ENCODE data around the gene TNFRSF1B.

TNFRSF1B gene

DNA sequence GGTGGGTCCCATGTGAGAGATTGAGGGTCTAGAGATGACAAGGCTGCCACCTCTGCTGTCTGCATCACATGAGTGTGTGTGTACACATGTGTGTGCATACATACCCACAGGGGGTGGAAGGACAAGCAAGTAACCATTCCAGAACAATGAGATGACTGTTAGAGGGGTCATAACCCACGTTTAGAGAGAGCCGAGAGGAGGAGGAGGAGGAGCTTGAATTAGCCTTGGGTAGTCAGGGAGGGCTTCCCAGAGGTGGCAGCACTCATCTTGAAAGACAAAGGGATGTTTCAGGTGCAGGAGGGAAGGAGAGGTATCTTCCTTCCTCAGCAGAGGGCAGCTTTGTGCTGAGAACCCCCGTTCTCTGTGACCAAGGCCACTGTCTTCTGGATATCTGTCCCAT lies 21.3 kb downstream of the TNFRSF1B start:
- FAIRE-seq, result no peak
- no peak for DNase-seq (ENCODE audit: insufficient read length, low spot score)

- no peak for FAIRE-seq
- no peak for DNase-seq (ENCODE audit: insufficient read length, low spot score)
These were observed 22.0 kb downstream of the TNFRSF1B start for GRCh38 chr1:12188657-12189327.

DNA sequence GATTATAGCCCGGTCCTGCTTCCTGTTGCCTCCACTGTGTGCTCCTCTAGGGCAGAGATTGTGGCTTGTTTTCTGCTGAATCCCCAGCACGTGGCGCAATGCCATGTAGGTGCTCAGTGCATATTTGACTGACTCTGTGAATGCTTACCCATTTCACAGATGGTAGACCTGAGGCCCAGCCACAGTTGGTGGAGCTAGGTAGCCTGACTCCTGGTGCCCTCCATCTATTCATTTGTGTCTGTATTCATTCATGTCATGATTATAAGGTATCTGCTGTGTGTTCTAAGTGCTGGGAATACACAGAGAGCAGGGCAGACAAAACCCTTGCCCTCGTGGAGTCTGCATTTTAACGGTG lies 22.5 kb downstream of the TNFRSF1B start:
- DNase-seq (ENCODE audit: insufficient read length, low spot score) (no peak), FAIRE-seq (no peak)

- no peak for DNase-seq (ENCODE audit: insufficient read length, low spot score)
- no peak for FAIRE-seq
These were observed 24.6 kb downstream of the TNFRSF1B start for GRCh38 chr1:12191242-12192032.

DNA sequence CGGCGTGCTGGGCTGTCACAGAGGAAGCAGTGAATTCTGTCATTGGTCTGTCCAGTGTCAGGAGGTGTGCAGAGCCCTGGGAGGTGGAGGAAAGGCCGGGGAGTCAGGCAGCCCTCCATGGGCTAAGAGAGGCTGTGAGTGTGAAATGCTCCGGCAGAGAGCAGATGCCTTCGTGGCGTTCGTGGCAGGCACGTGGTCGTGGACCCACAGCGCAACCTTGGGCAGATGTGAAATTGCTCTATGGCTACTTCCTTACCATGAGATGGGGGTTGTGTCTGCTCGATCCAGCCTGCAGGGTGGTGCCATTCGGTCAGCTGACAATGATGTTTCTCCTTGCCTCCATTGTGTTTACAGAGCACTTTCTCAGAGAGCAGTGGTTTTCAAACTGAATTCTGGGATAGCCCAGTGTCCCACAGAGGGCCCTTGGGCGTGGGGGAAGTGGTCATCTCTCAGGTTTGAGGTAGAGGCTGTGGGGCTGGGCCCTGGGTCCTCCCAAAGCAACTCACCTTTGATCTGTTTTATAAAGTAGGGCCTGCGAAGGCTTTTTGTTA lies 27.9 kb downstream of the TNFRSF1B start:
- DNase-seq (ENCODE audit: insufficient read length, low spot score) (no peak), FAIRE-seq (no peak)

DNA sequence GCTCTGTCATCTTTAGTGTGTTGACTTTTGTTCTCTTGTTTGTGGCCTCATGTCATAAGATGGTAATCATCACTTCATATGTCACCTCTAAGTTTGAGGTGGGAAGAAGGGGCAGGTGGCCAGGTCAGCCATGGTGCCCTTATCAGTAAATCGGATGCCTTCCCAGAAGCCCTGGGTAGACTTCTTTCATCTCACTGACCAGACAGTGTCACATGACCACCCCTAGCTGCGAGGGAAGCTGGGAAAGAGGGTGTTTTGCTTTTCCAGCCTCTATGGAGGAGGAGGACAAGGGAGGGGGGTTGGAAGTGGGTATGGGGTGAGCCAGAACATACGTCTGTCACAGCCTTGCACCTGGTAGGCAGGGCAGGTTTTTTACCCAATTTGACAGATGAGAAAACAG lies 28.6 kb downstream of the TNFRSF1B start:
- no peak for FAIRE-seq

DNA sequence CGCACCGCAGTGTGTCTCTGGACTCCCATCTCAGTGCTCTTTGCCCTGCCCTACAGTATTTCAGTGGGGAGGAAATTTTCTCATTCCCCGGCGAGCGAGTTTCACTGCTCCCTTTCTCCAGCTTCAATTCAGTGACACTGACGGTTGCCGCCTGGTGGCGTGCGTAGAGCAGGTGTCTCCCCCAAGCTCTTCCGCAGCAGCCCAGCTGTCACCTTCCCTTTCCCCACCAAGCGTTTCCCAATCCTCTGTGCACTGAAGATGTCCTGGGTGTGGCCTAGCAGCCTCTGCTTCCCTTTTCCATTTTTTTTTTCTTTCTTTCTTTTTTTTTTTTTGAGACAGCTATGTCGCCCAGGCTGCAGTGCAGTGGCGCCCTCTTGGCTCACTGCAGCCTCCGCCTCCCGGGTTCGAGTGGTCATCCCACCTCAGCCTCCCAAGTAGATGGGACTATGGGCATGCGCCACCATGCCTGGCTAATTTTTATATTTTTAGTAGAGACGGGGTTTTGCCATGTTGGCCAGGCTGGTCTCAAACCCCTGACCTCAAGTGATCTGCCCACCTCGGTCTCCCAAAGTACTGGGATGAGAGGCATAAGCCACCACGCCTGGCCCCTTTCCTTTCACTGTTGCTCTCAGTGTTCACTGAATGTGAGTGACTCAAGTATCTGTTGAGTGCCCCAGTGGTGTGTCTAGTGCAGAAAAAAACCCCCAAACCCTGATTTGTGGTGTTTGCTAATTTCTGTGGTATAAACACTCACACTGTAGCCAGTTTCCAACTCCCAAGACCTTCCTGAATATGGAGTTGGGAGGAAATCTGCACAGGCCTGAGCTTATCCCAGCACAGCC lies 30.1 kb downstream of the TNFRSF1B start:
- DNase-seq (ENCODE audit: insufficient read length, low spot score) (no peak), FAIRE-seq (no peak)

More for the DNA sequence above, 28.6 kb downstream of the TNFRSF1B start:
- no peak for DNase-seq (ENCODE audit: insufficient read length, low spot score)

- no peak for DNase-seq (ENCODE audit: insufficient read length, low spot score)
- FAIRE-seq, result no peak
These were observed 30.7 kb downstream of the TNFRSF1B start for GRCh38 chr1:12197483-12197880.

GRCh38 chr1:12200208-12200607 lies 33.4 kb downstream of the TNFRSF1B start:
- FAIRE-seq, result no peak
- no peak for DNase-seq (ENCODE audit: insufficient read length, low spot score)

- DNase-seq (ENCODE audit: insufficient read length, low spot score) (no peak), FAIRE-seq (no peak)
These were observed 34.8 kb downstream of the TNFRSF1B start for GRCh38 chr1:12201352-12202189.

GRCh38 chr1:12202190-12202497 lies 35.4 kb downstream of the TNFRSF1B start:
- no peak for DNase-seq (ENCODE audit: insufficient read length, low spot score)
- FAIRE-seq, result no peak

GRCh38 chr1:12202577-12202976 lies 35.8 kb downstream of the TNFRSF1B start:
- no peak for DNase-seq (ENCODE audit: insufficient read length, low spot score)
- FAIRE-seq, result no peak

DNA sequence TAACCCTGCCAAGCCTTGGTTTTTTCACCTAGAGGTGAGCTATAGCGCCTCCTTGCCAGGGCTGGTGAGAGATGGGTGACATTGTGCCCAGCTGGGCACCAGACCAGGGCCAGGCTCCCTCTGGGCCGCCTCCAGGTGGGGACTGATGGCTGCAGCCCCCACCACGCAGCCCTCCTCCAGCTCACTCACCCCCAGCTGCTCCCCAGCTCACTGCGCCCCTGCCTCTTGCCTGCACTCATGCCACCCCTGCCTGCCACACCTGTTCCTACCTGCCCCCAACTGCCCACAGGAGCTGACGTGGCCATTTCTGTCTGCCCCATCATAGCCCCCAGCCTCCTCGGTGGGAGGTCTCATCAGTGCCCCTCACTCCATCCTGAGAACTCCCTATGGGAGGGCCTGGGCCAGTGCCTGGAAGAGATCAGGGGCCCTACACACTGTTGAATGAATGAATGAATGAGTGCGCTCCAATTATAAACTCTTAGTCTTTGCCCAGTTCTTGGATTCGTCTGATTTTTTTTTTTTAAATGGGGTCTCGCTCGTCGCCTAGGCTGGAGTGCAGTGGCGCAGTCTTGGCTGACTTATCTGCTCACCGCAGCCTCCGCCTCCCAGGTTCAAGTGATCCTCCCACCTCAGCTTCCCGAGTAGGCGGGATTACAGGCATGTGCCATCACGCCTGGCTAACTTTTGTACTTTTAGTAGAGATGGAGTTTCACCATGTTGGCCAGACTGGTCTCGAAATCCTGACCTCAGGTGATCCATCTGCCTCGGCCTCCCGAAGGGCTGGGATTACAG lies 36.6 kb downstream of the TNFRSF1B start:
- DNase-seq (ENCODE audit: insufficient read length, low spot score), result no peak
- no peak for FAIRE-seq

DNA sequence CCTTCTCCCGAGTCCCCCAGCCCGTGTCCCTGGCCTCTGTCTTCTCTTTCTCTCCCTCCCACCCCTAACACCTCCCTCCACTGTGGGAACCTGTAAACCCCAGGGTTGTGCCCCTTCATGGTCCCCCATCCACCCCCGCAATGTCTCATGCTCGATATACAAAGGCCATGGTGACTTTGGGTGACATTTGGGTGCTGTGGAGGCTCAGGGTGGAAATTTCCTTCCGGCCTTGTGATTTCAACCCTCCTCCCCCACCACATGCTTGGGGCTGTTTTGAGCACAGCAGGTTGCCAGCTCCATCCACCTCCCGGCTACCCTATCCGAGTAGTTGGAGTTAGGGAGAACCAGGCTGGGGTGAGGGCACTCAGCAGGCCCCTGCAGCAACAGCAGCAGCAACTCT lies 37.3 kb downstream of the TNFRSF1B start:
- DNase-seq (ENCODE audit: insufficient read length, low spot score) (no peak), FAIRE-seq (no peak)

DNA sequence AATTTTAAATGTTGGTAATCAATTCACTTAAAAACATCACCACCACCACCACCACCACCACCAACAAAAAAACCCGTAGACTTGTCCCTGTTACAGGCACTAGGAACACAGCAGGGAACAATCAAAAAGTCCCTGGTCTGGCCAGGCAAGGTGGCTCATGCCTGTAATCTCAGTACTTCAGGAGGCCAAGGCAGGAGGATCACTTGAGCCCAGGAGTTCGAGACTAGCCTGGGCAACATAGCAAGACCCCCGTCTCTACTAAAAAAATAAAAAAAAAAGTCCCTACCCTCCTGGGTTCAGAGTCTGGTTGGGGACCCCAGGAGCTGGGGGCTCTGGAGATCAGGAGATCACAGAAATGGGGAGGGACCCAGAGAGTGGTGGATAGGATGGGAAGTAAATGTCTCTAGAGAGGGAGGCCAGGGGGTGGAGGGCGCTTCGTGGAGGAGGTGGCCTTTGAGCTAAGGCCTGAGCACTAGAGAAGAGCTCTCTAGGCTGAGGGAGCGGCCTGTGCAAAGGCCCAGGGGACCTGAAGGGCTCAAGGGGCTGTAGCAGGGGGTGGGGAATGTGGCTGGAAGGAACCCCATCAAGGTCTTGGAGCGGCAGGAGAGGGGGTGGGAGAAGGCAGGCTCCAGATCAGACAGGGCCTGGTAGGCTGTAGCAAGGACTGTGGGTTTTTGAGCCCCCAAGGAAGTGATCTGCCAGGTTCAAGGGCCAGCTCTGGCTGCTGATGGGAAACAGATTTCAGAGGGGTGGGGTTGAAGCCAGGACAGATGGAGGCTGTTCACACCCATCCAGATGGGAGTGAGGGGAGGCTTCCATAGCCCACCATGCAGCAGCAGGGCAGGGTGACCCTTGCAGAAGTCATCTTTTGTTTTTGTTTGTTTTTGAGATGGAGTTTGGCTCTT lies 38.2 kb downstream of the TNFRSF1B start:
- DNase-seq (ENCODE audit: insufficient read length, low spot score), result no peak
- FAIRE-seq, result no peak

DNA sequence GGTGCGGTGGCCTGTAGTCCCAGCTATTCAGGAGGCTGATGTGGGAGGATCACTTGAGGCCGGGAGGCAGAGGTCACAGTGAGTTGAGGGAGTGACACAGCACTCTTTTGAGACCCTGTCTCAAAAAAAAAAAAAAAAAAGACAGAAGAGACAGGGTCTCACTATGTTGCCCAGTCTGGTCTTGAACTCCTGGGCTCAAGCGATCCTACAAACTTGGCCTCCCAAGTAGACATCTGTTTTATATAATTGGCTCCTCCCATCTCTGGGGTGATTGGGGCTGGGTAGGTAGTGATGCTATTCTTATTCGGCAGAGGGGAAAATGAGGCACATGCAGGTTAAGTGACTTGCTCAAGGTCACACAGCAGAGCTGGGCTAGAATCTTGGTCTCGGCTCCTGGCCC lies 39.4 kb downstream of the TNFRSF1B start:
- FAIRE-seq, result no peak
- no peak for DNase-seq (ENCODE audit: insufficient read length, low spot score)

GRCh38 chr1:12206792-12207424 lies 40.1 kb downstream of the TNFRSF1B start:
- FAIRE-seq (no peak), DNase-seq (ENCODE audit: insufficient read length, low spot score) (no peak)

GRCh38 chr1:12208271-12208670 lies 41.5 kb downstream of the TNFRSF1B start:
- no peak for FAIRE-seq

More at GRCh38 chr1:12208271-12208670, 41.5 kb downstream of the TNFRSF1B start:
- DNase-seq (ENCODE audit: insufficient read length, low spot score), result no peak
